Cardiac atrium fibroblast (primary cell): Measurements from ENCODE around the gene EXTL2. TPM values are rescaled to one million over a fixed set of nuclear protein-coding genes. Genes with fewer than 3 reads are reported as not detected.

Experiments used
- total RNA-seq: library from RNA; depleted of rRNA; stranded (reverse); fragments of >200 nt; gene quantifications from 2 replicates; pipeline ENCODE4 v1.2.3, GENCODE V29; 2015

EXTL2 gene, protein sequence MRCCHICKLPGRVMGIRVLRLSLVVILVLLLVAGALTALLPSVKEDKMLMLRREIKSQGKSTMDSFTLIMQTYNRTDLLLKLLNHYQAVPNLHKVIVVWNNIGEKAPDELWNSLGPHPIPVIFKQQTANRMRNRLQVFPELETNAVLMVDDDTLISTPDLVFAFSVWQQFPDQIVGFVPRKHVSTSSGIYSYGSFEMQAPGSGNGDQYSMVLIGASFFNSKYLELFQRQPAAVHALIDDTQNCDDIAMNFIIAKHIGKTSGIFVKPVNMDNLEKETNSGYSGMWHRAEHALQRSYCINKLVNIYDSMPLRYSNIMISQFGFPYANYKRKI
- 15.7 and 17.5 TPM in 2 replicates for total RNA-seq

GRCh38 chr1:100894603-100895539 is at the start of gene EXTL2:
Gene EXTL2 (minus strand): TSS chr1:100894842. CDS start chr1:100888757, 6,085 bp downstream.

DNA sequence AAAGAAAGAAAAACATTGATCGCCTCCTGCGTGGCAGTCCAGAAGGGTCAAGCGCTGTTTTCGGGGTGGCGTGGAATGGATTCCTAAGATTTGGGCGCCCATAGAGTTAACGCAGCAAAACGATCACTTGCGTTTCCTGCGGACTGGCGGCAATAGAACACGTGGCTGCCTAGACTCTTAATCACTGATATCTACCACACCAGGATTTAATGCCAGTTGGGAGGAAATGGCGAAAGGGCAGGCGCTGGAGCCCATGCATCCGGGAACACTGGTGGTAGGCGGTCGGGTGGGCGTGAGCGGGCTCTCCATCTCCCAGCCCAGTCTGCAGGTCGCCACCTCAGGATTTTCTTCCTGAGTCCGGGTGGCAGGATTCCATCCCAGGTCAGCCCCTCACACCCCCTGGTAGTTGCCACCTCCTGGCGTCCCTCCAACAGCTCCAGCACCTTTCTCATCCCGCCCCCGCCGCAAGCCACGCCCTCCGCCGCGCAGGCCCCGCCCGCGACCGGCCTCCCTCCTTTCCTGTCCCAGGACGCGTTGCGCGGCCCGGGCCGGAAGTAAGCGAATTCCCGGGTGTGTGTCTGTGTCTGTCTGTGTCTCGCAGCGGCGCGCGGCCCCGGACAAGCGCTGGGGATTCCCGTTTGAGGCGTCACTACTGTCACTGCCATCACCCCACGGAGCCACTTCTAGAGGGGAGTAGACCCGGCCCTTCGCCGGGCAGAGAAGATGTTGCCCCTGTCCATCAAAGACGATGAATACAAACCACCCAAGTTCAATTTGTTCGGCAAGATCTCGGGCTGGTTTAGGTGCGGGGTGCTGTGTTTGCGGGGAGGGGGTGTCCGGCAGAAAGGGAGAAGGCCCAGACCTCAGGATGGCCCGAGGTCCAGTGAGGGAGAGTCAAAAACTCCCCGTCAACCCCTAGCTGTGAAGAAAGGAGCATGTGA is 1.2 kb upstream of the EXTL2 start, which contains the start of gene SLC30A7:
TSS of gene SLC30A7 (plus strand) at position 551 of the 941 bp plus-strand sequence. CDS start at position 724, 173 bp downstream.

Other genes starting within 250 kb of the EXTL2 start
- gene VCAM1, start 175.1 kb downstream of the EXTL2 start, total RNA-seq = 0.18 and 6.0 TPM in 2 replicates
- 21.1 and 37.3 TPM in 2 replicates for gene SLC30A7, start 1.2 kb upstream of the EXTL2 start, total RNA-seq
- 10.5 and 50.7 TPM in 2 replicates for gene DPH5, start 130.9 kb upstream of the EXTL2 start, total RNA-seq